Kidney epithelial cell (primary cell): ENCODE measurements around the gene RARRES2. TPM values are rescaled to one million over a fixed set of nuclear protein-coding genes. Genes with fewer than 3 reads are reported as not detected.

Experiments
- DNase-seq: peaks from one replicate; pipeline ENCODE4 v3.0.0-alpha.2; 2010; ENCODE audit warnings: low read depth
- H3K27me3 ChIP-seq: 2 replicates; pipeline ENCODE4 v1.6.0; 2011; ENCODE audit warnings: low read length; ENCODE audit not compliant: control insufficient read depth, insufficient read depth
- H3K36me3 ChIP-seq: 2 replicates; pipeline ENCODE4 v1.5.1; 2011; ENCODE audit warnings: low read length; ENCODE audit not compliant: control insufficient read depth, insufficient read depth
- H3K4me3 ChIP-seq: 2 replicates; pipeline ENCODE4 v1.5.1; 2011; ENCODE audit warnings: low read depth, mild to moderate bottlenecking, control low read depth, low read length
- total RNA-seq: library from RNA; depleted of rRNA; stranded (reverse); fragments of >200 nt; gene quantifications from 2 replicates; pipeline ENCODE4 v1.2.3, GENCODE V29; 2015
- TF ChIP-seq, protein P1 (sequence below): IDR thresholded peaks from 2 replicates; pipeline ENCODE4 v1.5.1; 2011; ENCODE audit warnings: mild to moderate bottlenecking, moderate library complexity, low read length, control low read depth, inconsistent platforms; ENCODE audit not compliant: insufficient read depth, poor library complexity, severe bottlenecking

Gene RARRES2
- total RNA-seq, 1 donor from 2014 or later = 0.38 TPM

- Histone ChIP-seq H3K27me3 (no peaks in the 10 kb centered on the region), H3K4me3 (no peak overlapping the region), H3K36me3 (no peaks in the 10 kb centered on the region)
- TF ChIP-seq, protein P1, sequence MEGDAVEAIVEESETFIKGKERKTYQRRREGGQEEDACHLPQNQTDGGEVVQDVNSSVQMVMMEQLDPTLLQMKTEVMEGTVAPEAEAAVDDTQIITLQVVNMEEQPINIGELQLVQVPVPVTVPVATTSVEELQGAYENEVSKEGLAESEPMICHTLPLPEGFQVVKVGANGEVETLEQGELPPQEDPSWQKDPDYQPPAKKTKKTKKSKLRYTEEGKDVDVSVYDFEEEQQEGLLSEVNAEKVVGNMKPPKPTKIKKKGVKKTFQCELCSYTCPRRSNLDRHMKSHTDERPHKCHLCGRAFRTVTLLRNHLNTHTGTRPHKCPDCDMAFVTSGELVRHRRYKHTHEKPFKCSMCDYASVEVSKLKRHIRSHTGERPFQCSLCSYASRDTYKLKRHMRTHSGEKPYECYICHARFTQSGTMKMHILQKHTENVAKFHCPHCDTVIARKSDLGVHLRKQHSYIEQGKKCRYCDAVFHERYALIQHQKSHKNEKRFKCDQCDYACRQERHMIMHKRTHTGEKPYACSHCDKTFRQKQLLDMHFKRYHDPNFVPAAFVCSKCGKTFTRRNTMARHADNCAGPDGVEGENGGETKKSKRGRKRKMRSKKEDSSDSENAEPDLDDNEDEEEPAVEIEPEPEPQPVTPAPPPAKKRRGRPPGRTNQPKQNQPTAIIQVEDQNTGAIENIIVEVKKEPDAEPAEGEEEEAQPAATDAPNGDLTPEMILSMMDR = no peak
- no peak for DNase-seq
Measured at GRCh38 chr7:150385302-150385723, 43.9 kb upstream of the RARRES2 start.

- TF ChIP-seq, protein P1 = no peak
- H3K27me3 ChIP-seq = no peaks in the 10 kb centered on the region
- no peak overlapping the region for H3K4me3 ChIP-seq
- H3K36me3 ChIP-seq = no peaks in the 10 kb centered on the region
- DNase-seq = no peak
Measured at GRCh38 chr7:150384406-150385301, 43.2 kb upstream of the RARRES2 start.

DNA sequence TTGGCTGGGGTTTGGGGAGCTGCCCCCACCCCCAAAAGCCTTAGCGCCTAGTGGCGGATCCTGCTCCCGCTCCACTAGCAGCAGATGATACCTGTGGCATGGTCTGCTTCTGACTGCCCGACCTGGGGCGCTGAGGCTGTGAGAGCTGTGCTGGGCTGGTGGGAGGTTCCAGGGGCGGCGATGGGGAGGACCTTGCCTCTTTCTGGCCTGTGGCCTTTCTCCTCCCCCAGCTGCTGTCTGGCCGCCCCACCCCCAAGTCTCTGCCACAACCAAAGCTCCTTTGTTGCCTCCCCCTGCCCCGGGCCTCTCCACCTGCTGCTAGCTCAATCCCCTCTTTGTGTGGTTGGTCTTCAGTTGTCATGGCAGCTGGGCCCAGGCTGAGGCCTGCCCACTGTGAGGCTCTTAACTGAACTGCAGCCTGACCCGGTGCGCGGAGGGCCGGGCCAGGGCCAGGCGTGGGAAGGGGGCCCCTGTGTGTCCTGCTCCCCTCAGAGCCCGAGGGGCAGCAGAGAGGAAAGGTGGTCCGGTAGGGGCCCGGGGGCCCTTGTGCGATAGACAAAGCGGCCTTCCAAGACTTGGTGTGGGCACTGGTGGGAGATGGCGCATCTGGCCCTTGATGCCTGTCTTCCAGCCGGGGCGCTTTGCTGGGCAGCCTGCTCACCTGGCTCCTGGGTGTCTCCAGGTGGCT is 42.4 kb upstream of the RARRES2 start:
- Histone ChIP-seq H3K4me3 (no peak overlapping the region), H3K27me3 (no peaks in the 10 kb centered on the region), H3K36me3 (no peaks in the 10 kb centered on the region)
- TF ChIP-seq, protein P1 = no peak
- DNase-seq = no peak

GRCh38 chr7:150382844-150383225 is 41.4 kb upstream of the RARRES2 start:
- Histone ChIP-seq H3K4me3 (no peak overlapping the region), H3K36me3 (no peaks in the 10 kb centered on the region), H3K27me3 (no peaks in the 10 kb centered on the region)
- DNase-seq = no peak
- TF ChIP-seq, protein P1 = no peak

DNA sequence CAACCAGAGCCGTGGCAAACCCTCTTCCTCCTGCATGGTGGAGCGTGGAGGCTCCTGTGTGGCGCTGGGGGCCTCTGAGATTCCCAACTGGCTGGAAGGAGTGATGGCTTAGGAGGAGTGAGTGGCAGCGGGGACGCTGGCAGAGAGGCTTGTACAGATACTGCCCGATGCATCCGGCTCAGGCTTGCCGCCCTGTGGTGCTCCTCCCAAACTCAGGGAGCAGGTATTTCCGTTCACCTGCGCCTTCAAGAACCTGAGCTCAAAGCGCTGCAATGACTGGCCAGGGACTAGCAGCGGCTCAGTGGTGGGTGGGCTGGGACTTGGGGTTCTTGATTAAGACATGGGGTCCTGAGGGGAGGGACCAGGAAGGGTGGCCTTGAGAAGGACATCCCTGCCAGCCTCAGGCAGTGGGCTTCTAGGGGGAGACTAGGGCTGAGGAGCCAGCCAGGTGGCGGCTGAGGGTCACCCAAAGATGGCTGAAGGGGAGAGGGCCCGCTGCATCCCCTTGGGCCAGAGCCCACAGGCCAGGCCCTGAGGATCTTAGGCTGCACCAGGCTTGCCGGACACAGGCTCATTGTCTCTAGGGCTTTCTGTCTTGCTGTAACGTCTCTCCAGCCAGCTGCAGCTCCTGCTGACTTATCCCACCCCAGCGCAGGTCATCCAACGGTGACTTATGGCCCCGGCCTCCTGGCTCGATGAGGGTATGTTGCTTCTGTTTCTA is 40.9 kb upstream of the RARRES2 start:
- DNase-seq = no peak
- Histone ChIP-seq H3K27me3 (no peaks in the 10 kb centered on the region), H3K4me3 (no peak overlapping the region), H3K36me3 (no peaks in the 10 kb centered on the region)
- TF ChIP-seq, protein P1 = no peak
